GM08714 (cell line): ENCODE results near the gene CCDC196.
"Not testable (repeated sequence)": the region's sequence is repeated elsewhere in the genome, so short reads cannot be mapped to it uniquely, and the experiment has no call there.

ENCODE experiments used
- H3K4me3 ChIP-seq: fragments of 200-500 bp; sonication (Bioruptor generic); 2 replicates; pipeline ENCODE4 v1.5.1; 2014; ENCODE audit warnings: mild to moderate bottlenecking, low read length, inconsistent platforms
- ZNF274 ChIP-seq: IDR thresholded peaks from 2 replicates; pipeline ENCODE4 v1.6.1; 2012; ENCODE audit warnings: mild to moderate bottlenecking, low read depth, low read length

CCDC196 gene

GRCh38 chr14:66482873-66483272 is 3.3 kb upstream of the CCDC196 start:
- no peak overlapping the region for H3K4me3 ChIP-seq
- TF ChIP-seq ZNF274, result no peak

GRCh38 chr14:66483322-66483721 is 2.8 kb upstream of the CCDC196 start:
- no peak overlapping the region for H3K4me3 ChIP-seq
- TF ChIP-seq ZNF274, result no peak

GRCh38 chr14:66485029-66485428 is 1.1 kb upstream of the CCDC196 start:
- TF ChIP-seq ZNF274, result no peak
- H3K4me3 ChIP-seq, result no peak overlapping the region

- H3K4me3 ChIP-seq, result no peak overlapping the region
- no peak for TF ChIP-seq ZNF274
Observed at GRCh38 chr14:66487164-66487563, 993 bp downstream of the CCDC196 start.

GRCh38 chr14:66490143-66491111 is 4.3 kb downstream of the CCDC196 start:
- H3K4me3 ChIP-seq, result no peak overlapping the region
- TF ChIP-seq ZNF274, result no peak

- TF ChIP-seq ZNF274, result no peak
- H3K4me3 ChIP-seq, result no peak overlapping the region
Observed at GRCh38 chr14:66493750-66494149, 7.6 kb downstream of the CCDC196 start.

GRCh38 chr14:66495218-66496098 is 9.3 kb downstream of the CCDC196 start:
- no peak for TF ChIP-seq ZNF274
- no peak overlapping the region for H3K4me3 ChIP-seq

GRCh38 chr14:66496188-66496807 is 10.1 kb downstream of the CCDC196 start:
- TF ChIP-seq ZNF274, result no peak
- H3K4me3 ChIP-seq, result no peak overlapping the region

- H3K4me3 ChIP-seq, result no peak overlapping the region
- no peak for TF ChIP-seq ZNF274
Observed at GRCh38 chr14:66496911-66497310, 10.7 kb downstream of the CCDC196 start.

- H3K4me3 ChIP-seq, result no peak overlapping the region
- TF ChIP-seq ZNF274, result no peak
Observed at GRCh38 chr14:66498311-66498710, 12.1 kb downstream of the CCDC196 start.

- no peak overlapping the region for H3K4me3 ChIP-seq
- TF ChIP-seq ZNF274, result no peak
Observed at GRCh38 chr14:66501592-66501991, 15.4 kb downstream of the CCDC196 start.

- H3K4me3 ChIP-seq, result not testable (repeated sequence)
Observed at GRCh38 chr14:66502836-66503235, 16.7 kb downstream of the CCDC196 start.

- TF ChIP-seq ZNF274, result no peak
- no peak overlapping the region for H3K4me3 ChIP-seq
Observed at GRCh38 chr14:66503532-66503931, 17.4 kb downstream of the CCDC196 start.

GRCh38 chr14:66507181-66507721 is 21.1 kb downstream of the CCDC196 start:
- H3K4me3 ChIP-seq, result peak overlapping the region; percentile 90
- no peak for TF ChIP-seq ZNF274
